HepG2 (cell line): Measurements from ENCODE around the gene TXNDC9. TPM values are rescaled to one million over a fixed set of nuclear protein-coding genes. Genes with fewer than 3 reads are reported as not detected.

Experiments
- ARHGAP35 ChIP-seq: sonication (generic); formaldehyde crosslinking; IDR thresholded peaks from 2 replicates; pipeline ENCODE4 v1.9.0; 2022; ENCODE audit warnings: mild to moderate bottlenecking, inconsistent platforms, moderate library complexity, missing genetic modification reagents, borderline replicate concordance
- FOSL2 ChIP-seq: sonication (generic); formaldehyde crosslinking; IDR thresholded peaks from 2 replicates; pipeline ENCODE4 v1.4.0; 2020; ENCODE audit warnings: missing genetic modification reagents
- IRF1 ChIP-seq: sonication (generic); formaldehyde crosslinking; IDR thresholded peaks from 2 replicates; pipeline ENCODE4 v1.4.0; 2020; ENCODE audit warnings: low read depth, mild to moderate bottlenecking, missing genetic modification reagents
- JUN ChIP-seq: sonication (generic); formaldehyde crosslinking; IDR thresholded peaks from 2 replicates; pipeline ENCODE4 v1.4.0; 2020; ENCODE audit warnings: mild to moderate bottlenecking, missing genetic modification reagents
- MAZ ChIP-seq, 2 experiments: sonication (generic) in 1 of 2; formaldehyde crosslinking in 1 of 2; IDR thresholded peaks; 2 replicates each; pipeline versions ENCODE4 v1.5.0 to v1.6.1; 2012 to 2020; ENCODE audit warnings: low read depth in 2 of 2, mild to moderate bottlenecking in 2 of 2, borderline replicate concordance in 1 of 2, improper control_type of control experiment in 1 of 2, low read length in 1 of 2, missing genetic modification reagents in 1 of 2, moderate library complexity in 1 of 2
- MYNN ChIP-seq: sonication (generic); formaldehyde crosslinking; IDR thresholded peaks from 2 replicates; pipeline ENCODE4 v1.4.0; 2020; ENCODE audit warnings: mild to moderate bottlenecking, low read depth, missing genetic modification reagents
- RFX3 ChIP-seq: IDR thresholded peaks from 2 replicates; pipeline ENCODE4 v1.6.1; 2016; ENCODE audit warnings: missing biosample characterization, missing genetic modification reagents
- SYNCRIP ChIP-seq: fragments of 200-400 bp; formaldehyde crosslinking; IDR thresholded peaks from 2 replicates; pipeline ENCODE4 v1.6.1; 2018; ENCODE audit warnings: mild to moderate bottlenecking, low read depth, low read length; ENCODE audit not compliant: insufficient read depth
- TGIF2 ChIP-seq: IDR thresholded peaks from 2 replicates; pipeline ENCODE4 v1.6.1; 2016; ENCODE audit warnings: control low read depth, missing compliant biosample characterization
- ZNF432 ChIP-seq: sonication (generic); formaldehyde crosslinking; IDR thresholded peaks from 2 replicates; pipeline ENCODE4 v1.5.0; 2020; ENCODE audit warnings: missing genetic modification reagents, mild to moderate bottlenecking, borderline replicate concordance
- ZNF556 ChIP-seq: sonication (generic); formaldehyde crosslinking; IDR thresholded peaks from 2 replicates; pipeline ENCODE4 v1.4.0; 2020; ENCODE audit warnings: mild to moderate bottlenecking, missing genetic modification reagents, borderline replicate concordance
- ZNF788 ChIP-seq: sonication (generic); formaldehyde crosslinking; IDR thresholded peaks from 2 replicates; pipeline ENCODE4 v1.5.0; 2020; ENCODE audit warnings: mild to moderate bottlenecking, missing genetic modification reagents, borderline replicate concordance
- polyA plus RNA-seq, 8 experiments: library from polyadenylated mRNA; depleted of rRNA in 3 of 8; stranded (reverse) in 7 of 8; unstranded in 1 of 8; fragments of >200 nt; fragmentation: Illumina TruSeq in 4 of 8; extraction: Trizol in 4 of 8; gene quantifications; 2 replicates each; pipeline versions ENCODE4 v1.2.1 to v1.2.3, GENCODE V29; 2011 to 2016; ENCODE audit warnings: low read depth in 4 of 8, missing spikeins in 1 of 8, mixed read lengths in 1 of 8; ENCODE audit not compliant: insufficient read depth in 1 of 8
- total RNA-seq, 5 experiments: library from RNA; depleted of rRNA; stranded (reverse); fragments of >200 nt; fragmentation: Illumina TruSeq; extraction: Trizol; gene quantifications; 2 replicates each; pipeline ENCODE4 v1.2.3, GENCODE V29; 2016; ENCODE audit warnings: low read depth in 1 of 5
- TF ChIP-seq, protein P1 (sequence below): sonication (generic); formaldehyde crosslinking; IDR thresholded peaks from 2 replicates; pipeline ENCODE4 v1.5.1; 2020; ENCODE audit warnings: mild to moderate bottlenecking, missing genetic modification reagents, moderate library complexity
- TF ChIP-seq, protein P2 (sequence below): sonication (generic); formaldehyde crosslinking; IDR thresholded peaks from 2 replicates; pipeline ENCODE4 v1.4.0; 2020; ENCODE audit warnings: low read depth, missing genetic modification reagents
- TF ChIP-seq, protein P3 (sequence below): sonication (generic); formaldehyde crosslinking; IDR thresholded peaks from 2 replicates; pipeline ENCODE4 v1.5.0; 2020; ENCODE audit warnings: missing genetic modification reagents

TXNDC9 gene
- total and polyA plus RNA-seq, 2 of the 13 experiments (the other 11 are each of a cell fraction or from before 2014, with no cell fraction given), result 35.2 to 94.6 TPM

GRCh38 chr2:99335911-99336803 is at the start of gene TXNDC9 (continued):
- TF ChIP-seq, protein P1, sequence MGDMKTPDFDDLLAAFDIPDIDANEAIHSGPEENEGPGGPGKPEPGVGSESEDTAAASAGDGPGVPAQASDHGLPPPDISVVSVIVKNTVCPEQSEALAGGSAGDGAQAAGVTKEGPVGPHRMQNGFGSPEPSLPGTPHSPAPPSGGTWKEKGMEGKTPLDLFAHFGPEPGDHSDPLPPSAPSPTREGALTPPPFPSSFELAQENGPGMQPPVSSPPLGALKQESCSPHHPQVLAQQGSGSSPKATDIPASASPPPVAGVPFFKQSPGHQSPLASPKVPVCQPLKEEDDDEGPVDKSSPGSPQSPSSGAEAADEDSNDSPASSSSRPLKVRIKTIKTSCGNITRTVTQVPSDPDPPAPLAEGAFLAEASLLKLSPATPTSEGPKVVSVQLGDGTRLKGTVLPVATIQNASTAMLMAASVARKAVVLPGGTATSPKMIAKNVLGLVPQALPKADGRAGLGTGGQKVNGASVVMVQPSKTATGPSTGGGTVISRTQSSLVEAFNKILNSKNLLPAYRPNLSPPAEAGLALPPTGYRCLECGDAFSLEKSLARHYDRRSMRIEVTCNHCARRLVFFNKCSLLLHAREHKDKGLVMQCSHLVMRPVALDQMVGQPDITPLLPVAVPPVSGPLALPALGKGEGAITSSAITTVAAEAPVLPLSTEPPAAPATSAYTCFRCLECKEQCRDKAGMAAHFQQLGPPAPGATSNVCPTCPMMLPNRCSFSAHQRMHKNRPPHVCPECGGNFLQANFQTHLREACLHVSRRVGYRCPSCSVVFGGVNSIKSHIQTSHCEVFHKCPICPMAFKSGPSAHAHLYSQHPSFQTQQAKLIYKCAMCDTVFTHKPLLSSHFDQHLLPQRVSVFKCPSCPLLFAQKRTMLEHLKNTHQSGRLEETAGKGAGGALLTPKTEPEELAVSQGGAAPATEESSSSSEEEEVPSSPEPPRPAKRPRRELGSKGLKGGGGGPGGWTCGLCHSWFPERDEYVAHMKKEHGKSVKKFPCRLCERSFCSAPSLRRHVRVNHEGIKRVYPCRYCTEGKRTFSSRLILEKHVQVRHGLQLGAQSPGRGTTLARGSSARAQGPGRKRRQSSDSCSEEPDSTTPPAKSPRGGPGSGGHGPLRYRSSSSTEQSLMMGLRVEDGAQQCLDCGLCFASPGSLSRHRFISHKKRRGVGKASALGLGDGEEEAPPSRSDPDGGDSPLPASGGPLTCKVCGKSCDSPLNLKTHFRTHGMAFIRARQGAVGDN (CRISPR knock-in tag), result peak; percentile 90
- TF ChIP-seq, protein P2, sequence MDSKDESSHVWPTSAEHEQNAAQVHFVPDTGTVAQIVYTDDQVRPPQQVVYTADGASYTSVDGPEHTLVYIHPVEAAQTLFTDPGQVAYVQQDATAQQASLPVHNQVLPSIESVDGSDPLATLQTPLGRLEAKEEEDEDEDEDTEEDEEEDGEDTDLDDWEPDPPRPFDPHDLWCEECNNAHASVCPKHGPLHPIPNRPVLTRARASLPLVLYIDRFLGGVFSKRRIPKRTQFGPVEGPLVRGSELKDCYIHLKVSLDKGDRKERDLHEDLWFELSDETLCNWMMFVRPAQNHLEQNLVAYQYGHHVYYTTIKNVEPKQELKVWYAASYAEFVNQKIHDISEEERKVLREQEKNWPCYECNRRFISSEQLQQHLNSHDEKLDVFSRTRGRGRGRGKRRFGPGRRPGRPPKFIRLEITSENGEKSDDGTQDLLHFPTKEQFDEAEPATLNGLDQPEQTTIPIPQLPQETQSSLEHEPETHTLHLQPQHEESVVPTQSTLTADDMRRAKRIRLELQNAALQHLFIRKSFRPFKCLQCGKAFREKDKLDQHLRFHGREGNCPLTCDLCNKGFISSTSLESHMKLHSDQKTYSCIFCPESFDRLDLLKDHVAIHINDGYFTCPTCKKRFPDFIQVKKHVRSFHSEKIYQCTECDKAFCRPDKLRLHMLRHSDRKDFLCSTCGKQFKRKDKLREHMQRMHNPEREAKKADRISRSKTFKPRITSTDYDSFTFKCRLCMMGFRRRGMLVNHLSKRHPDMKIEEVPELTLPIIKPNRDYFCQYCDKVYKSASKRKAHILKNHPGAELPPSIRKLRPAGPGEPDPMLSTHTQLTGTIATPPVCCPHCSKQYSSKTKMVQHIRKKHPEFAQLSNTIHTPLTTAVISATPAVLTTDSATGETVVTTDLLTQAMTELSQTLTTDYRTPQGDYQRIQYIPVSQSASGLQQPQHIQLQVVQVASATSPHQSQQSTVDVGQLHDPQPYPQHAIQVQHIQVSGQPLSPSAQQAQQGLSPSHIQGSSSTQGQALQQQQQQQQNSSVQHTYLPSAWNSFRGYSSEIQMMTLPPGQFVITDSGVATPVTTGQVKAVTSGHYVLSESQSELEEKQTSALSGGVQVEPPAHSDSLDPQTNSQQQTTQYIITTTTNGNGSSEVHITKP (CRISPR knock-in tag), result peak; percentile 89
- TF ChIP-seq FOSL2 (CRISPR knock-in tag), result peak; percentile 63
- peak; percentile 90; the same call in 1 of the 2 replicates for TF ChIP-seq ZNF788 (CRISPR knock-in tag)
- TF ChIP-seq RFX3 (CRISPR knock-in tag), result peak; percentile 28; the same call in 1 of the 2 replicates
- TF ChIP-seq SYNCRIP, result no peak
- TF ChIP-seq ZNF556 (CRISPR knock-in tag), result peak; percentile 78
- 0 out of 2 replicates have a peak, but pooled peaks have one; percentile 17 for TF ChIP-seq IRF1 (CRISPR knock-in tag)
- peak; percentile 78 for TF ChIP-seq ARHGAP35 (CRISPR knock-in tag)
- TF ChIP-seq MAZ (IDR thresholded peaks at IDR 0.05; ENCODE audit: borderline replicate concordance, low read depth, low read length), result peak; percentile 83; the same call in 1 of the 2 replicates
- peak; percentile 65; the same call in 1 of the 2 replicates for TF ChIP-seq MAZ (CRISPR knock-in tag; IDR thresholded peaks at IDR 0.05; ENCODE audit: low read depth)
- no peak; the same call in 1 of the 2 replicates for TF ChIP-seq TGIF2
- no peak for TF ChIP-seq ZNF432 (CRISPR knock-in tag)
- TF ChIP-seq MYNN (CRISPR knock-in tag), result 0 out of 2 replicates have a peak, but pooled peaks have one; percentile 81
- peak; percentile 68; the same call in 1 of the 2 replicates for TF ChIP-seq JUN (CRISPR knock-in tag)
- TF ChIP-seq, protein P3, sequence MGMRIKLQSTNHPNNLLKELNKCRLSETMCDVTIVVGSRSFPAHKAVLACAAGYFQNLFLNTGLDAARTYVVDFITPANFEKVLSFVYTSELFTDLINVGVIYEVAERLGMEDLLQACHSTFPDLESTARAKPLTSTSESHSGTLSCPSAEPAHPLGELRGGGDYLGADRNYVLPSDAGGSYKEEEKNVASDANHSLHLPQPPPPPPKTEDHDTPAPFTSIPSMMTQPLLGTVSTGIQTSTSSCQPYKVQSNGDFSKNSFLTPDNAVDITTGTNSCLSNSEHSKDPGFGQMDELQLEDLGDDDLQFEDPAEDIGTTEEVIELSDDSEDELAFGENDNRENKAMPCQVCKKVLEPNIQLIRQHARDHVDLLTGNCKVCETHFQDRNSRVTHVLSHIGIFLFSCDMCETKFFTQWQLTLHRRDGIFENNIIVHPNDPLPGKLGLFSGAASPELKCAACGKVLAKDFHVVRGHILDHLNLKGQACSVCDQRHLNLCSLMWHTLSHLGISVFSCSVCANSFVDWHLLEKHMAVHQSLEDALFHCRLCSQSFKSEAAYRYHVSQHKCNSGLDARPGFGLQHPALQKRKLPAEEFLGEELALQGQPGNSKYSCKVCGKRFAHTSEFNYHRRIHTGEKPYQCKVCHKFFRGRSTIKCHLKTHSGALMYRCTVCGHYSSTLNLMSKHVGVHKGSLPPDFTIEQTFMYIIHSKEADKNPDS (CRISPR knock-in tag), result no peak; the same call in 1 of the 2 replicates
